SK-N-MC (cell line): ENCODE measurements around the gene TOMM40L.

Experiments used
- EZH2 ChIP-seq: fragments of 200-600 bp; sonication (generic); IDR thresholded peaks from one replicate; pipeline ENCODE4 v1.6.1; 2017; ENCODE audit warnings: antibody characterized with exemption
- FOXP2 ChIP-seq: optimal IDR thresholded peaks from 2 replicates; pipeline ENCODE3; 2011; ENCODE audit warnings: mild to moderate bottlenecking, moderate library complexity; ENCODE audit not compliant: insufficient read depth; ENCODE audit errors: extremely low read length, control extremely low read depth
- POLR2AphosphoS5 ChIP-seq: IDR thresholded peaks from 2 replicates; pipeline ENCODE4 v1.6.1; 2012; ENCODE audit warnings: mild to moderate bottlenecking, low read depth, low read length, borderline replicate concordance

- no peak for TF ChIP-seq POLR2AphosphoS5
- no peak for TF ChIP-seq EZH2
- no peak for TF ChIP-seq FOXP2
These were observed 34.8 kb downstream of the TOMM40L start for GRCh38 chr1:161260376-161261260.
